GM21576 (cell line): ENCODE measurements around the gene CDKL2.
"Not testable (repeated sequence)": the region's sequence is repeated elsewhere in the genome, so short reads cannot be mapped to it uniquely, and the experiment has no call there.

ENCODE experiments used
- ATAC-seq: cut with Tn5 transposase; IDR thresholded peaks from one replicate; pipeline ENCODE4 v1.9.1; 2021; ENCODE audit warnings: mild to moderate bottlenecking, moderate library complexity; ENCODE audit not compliant: unreplicated experiment

Gene CDKL2

DNA sequence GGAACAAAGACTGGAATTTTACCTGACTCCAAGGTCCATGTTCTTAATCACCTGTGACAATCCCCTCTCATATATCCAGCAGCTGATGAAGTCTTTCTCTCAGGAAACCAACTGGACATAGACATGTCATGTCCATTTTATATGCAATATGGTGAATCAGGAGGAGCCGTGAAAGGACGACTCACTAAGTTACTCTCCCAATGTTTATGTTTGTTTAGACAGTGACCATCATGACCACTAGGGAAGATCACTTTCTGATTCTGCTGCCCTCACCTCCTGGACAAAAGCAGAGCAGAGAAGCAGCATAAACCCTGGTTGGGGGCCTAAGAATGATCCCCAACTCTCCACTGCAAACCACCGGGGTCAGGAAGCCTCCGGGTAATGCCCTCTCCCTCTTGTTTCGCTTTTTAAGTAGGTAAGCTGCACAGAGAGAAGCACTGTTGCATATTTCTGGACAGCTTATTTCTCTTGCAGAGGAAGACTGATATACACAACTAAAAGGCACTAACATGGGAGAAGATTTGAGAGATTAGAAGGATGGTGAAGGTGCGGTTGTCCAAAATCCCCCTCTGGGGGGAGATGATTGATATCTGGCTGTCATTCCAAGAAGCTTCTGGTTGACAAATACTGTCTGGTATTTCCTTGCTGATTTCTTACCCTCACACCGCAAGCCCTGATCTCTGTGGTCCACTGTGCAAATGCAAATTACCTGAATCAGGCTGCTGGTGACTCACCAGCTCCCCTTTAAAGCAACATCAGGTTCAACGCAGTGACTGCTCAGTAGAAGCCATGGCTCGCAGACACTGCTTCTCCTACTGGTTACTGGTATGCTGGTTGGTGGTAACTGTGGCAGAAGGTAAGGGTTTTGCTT is 74.8 kb downstream of the CDKL2 start, which contains the start of gene ODAPH:
ODAPH (plus strand) TSS at position 773 of the 871 bp plus-strand sequence; CDS start at position 790, 17 bp downstream.
- ATAC-seq, result peak; percentile 95

DNA sequence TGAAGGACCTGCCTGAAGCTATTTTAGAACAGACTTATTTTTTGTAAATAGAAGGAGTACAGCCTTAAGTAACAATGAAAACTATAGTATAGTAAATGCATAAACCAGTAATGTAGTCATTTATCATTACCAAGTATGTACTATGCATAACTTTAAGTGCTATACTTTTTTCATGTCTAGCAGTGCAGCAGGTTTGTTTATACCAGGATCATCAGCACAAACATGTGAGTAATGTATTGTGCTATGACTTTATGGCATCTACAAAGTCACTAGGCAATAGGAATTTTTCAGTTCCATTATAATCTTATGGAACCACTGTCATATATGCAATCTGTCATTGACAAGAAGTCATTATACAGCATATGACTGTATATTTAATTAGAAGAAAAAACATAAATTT is 77.9 kb downstream of the CDKL2 start:
- ATAC-seq, result no peak

DNA sequence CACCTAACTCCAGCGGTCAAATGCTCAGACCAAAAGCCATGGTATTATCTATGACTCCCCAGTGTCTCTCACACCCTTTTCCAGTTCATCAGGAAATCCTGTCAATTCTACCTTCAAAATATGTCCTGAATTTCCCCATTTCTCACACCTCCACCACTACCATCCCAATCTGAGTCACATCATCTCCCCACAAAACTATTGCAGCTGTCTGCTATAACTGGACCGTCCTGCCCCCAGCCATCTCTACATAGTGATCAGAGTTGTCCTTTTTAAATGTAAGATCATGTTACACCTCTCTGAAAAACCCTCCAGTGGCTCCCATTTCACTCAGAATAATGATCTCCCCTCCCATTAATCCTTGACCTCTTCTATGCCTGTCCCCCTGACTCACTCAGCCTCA is 81.3 kb downstream of the CDKL2 start:
- ATAC-seq, result no peak

DNA sequence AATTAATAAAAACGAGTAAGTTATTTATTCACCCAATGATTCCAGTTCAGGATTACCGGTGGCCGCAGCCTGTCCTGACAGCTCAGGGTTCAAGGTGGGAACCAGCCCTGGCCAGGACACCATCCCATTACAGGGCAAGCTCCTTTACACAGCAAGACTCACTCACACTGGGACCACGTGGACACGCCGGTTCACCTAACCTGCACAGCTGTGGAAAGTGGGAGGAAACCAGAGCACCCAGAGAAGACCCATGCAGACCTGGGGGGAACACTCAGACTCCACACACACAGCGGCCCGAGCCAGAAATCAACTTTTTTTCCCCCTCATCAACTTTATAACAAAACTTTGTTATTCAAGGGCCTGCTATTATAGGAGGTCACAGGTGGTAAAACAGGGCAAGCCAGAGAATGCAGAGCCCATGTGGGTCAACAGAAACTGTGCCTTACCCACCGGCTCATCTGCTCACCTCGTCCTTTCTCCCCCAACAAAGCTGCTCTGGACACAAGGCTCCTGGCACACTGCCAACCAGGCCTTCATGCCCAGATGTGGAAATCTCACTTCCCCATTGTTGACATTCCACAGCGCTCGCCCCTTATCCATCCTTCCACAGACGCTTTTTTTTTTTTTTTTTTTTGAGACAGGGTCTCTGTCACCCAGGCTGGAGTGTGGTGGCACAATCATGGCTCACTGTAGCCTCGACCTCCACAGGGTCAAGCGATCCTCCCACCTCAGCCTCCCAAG is 82.5 kb downstream of the CDKL2 start:
- no peak for ATAC-seq

DNA sequence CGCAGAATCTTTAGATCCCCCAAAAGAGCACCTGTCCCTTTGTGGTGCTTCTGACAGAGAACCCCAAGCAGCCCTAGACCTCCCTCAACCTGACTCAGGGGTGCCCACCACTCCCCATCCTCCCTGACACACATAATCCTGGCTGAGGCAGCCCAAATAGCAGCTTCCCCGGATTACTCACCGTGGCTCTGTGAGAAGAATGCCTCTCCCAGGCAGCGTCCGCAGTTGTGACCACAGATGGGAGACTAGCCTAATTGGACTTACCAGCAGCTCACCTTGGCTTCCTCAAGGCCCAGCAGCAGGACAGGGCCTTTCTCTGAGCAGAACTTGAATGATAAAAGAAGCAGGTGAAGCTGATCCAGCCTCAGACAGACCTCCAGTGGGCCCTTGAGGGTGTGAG is 84.8 kb downstream of the CDKL2 start:
- ATAC-seq, result no peak

DNA sequence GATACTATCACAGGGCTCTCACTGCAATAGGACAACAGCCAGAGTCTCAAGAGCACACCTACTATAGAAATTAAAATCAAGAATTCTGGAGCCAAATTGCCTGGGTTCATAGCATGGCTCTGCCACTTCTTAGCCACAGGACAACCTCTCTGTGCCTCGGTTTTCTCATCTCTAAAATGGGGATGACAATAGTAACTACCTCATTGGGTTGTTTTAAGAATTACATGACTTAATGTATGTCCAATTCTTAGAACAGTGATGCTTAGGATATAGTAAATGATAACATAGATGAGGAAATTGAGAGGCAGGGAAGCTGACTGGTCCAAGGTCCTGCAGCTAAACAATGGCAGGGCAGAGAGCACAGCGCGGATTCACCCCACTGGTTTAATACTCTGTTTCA is 85.5 kb downstream of the CDKL2 start:
- no peak for ATAC-seq

DNA sequence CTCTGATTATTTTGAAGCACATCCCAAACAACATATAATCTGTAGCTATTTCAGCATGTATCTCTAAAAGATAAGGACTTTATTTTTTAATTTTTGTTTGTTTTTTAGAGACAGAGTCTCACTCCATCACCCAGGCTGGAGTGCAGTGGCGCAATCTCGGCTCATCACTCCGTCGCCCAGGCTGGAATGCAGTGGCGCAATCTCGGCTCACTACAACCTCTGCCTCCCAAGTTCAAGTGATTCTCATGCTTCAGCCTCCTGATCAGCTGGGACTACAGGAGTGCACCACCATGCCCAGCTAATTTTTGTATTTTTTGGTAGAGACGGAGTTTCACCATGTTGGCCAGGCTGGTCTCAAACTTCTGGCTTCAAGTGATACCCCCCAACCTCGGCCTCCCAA is 86.1 kb downstream of the CDKL2 start:
- not testable (repeated sequence) for ATAC-seq

DNA sequence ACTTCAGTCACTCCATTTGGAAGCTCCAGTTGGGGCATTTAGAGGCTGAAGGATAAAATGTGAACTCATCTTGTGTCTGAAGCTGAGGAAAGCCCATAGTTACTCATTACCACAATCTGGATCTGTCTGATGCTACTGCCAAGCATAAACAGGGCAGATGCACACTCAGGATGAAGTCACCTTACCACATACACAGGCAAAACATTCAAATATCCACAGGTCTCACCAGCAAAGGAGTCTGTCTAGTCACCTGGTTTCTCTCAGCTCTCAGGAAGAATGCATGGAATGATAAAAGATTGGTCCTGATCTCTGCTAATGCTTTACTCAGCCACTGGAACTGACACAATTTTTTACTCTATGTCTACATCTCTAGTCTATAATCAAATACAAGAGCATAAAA is 87.5 kb downstream of the CDKL2 start:
- ATAC-seq, result no peak

DNA sequence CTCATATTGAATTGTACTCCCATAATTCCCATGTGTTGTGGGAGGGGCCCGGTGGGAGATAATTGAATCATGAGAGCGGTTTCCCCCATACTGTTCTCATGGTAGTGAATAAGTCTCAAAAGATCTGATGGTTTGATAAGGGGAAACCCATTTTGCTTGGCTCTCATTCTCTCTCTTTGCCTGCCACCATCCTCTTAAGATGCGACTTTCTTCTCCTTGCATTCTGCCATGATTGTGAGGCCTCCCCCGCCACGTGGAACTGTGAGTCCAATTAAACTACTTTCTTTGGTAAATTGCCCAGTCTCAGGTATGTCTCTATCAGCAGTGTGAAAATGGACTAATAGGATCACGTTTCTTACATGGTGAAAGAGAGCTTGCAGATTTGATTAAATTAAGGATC is 93.0 kb downstream of the CDKL2 start:
- ATAC-seq, result not testable (repeated sequence)

DNA sequence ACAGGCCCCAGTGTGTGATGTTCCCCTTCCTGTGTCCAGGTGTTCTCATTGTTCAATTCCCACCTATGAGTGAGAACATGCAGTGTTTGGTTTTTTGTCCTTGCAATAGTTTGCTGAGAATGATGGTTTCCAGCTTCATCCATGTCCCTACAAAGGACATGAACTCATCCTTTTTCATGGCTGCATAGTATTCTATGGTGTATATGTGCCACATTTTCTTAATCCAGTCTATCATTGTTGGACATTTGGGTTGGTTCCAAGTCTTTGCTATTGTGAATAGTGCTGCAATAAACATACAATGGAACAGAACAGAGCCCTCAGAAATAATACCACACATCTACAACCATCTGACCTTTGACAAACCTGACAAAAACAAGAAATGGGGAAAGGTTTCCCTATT is 96.4 kb downstream of the CDKL2 start:
- ATAC-seq, result not testable (repeated sequence)

DNA sequence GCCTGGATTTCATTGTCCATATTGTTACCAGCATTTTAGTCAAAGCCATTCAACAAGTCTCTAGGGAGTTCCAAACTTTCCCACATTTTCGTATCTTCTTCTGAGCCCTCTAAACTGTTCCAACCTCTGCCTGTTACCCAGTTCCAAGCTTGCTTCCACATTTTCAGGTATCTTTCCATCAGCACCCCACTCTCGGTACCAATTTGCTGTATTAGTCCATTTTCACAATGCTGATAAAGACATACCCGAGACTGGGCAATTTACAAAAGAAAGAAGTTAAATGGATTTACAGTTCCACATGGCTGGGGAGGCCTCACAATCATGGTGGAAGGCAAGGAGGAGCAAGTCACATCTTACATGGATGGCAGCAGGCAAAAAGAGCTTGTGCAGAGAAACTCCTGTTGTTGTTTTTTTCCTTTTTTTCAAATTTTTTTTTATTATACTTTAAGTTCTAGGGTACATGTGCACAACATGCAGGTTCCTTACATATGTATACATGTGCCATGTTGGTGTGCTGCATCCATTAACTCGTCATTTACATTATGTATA is 96.9 kb downstream of the CDKL2 start:
- not testable (repeated sequence) for ATAC-seq

DNA sequence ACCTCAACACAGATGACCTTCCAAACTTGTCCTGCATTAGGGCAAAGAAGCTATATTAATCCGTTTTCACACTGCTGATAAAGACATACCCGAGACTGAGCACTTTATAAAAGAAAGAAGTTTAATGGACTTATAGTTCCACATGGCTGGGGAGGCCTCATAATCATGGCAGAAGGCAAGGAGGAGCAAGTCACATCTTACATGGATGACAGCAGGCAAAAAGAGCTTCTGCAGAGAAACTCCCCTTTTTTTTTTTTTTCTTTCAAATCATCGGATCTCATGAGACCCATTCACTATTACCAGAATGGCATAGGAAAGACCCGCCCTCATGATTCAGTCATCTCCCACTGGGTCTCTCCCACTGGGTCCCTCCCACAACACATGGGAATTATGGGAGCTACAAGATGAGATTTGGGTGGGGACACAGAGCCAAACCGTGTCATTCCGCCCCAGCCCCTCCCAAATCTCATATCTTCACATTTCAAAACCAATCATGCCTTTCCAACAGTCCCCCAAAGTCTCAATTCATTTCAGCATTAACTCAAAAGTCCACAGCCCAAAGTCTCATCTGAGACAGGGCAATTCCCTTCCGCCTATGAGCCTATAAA is 98.7 kb downstream of the CDKL2 start:
- not testable (repeated sequence) for ATAC-seq

DNA sequence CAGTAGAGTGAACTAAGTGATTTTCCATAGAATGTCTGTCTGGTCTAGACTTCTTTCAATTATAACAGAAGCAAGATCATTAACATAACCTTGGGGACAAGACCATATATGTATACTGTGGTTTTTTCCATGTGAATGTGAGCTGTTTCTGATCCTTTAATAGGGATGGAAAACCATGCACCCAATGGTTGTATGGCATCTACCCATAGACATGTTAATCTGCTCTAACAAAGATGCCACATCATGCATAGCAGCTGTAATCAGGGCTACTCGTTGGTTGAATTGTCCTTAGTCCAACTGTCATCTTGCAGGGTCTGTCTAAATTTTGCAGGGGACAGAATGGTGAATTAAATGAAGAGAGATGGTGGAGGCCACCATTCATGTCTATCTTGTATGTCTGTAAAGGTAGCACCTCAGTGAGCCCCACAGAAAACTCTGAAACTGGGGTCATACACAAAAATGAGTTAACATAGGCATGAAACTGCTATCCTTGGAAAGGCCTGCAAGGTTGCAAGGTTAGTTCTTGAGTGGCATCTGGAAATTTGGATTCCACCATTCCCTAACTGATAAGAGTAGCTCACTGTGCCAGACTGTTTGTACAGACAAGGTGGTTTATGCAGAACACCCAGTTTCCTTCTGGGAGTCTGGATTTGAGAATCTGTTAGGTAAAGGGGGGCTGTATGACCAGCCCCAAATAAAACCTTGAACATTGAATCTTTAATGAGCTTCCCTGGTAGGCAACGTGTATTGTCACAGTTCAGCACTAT is 99.6 kb downstream of the CDKL2 start:
- ATAC-seq, result no peak
